CD14-positive monocyte (primary cell): ENCODE data around the gene STMN3. TPM values are rescaled to one million over a fixed set of nuclear protein-coding genes. Genes with fewer than 3 reads are reported as not detected.
A peak's percentile ranks its signal among the peaks of the same experiment; 100 is the strongest.

Source experiments
- DNase-seq, 3 donors: peaks; one replicate each; pipeline ENCODE4 v3.0.0-alpha.2; 2011 to 2022
- H2AFZ ChIP-seq: 2 replicates; pipeline ENCODE4 v1.6.0; 2012; ENCODE audit warnings: mild to moderate bottlenecking, low read depth, low read length, inconsistent platforms; ENCODE audit not compliant: insufficient read depth, poor library complexity, severe bottlenecking
- H3K27ac ChIP-seq, 2 donors: 1 replicate in 1 of 2; 2 replicates in 1 of 2; pipeline ENCODE4 v1.5.1; 2012 to 2013; ENCODE audit warnings: low read length in 2 of 2, control low read depth in 1 of 2, inconsistent platforms in 1 of 2, low read depth in 1 of 2, mild to moderate bottlenecking in 1 of 2
- H3K27me3 ChIP-seq, 2 donors: one replicate each; pipeline versions ENCODE4 v1.6.0 to v1.6.1; 2011 to 2013; ENCODE audit warnings: low read length in 2 of 2; ENCODE audit not compliant: control insufficient read depth in 2 of 2, insufficient read depth in 2 of 2
- H3K36me3 ChIP-seq, 2 donors: replicated peaks in 1 of 2; 1 replicate in 1 of 2; 2 replicates in 1 of 2; pipeline versions ENCODE4 v1.5.1 to v1.6.1; 2012 to 2013; ENCODE audit warnings: low read length in 2 of 2, control low read depth in 1 of 2, inconsistent platforms in 1 of 2, mild to moderate bottlenecking in 1 of 2; ENCODE audit not compliant: insufficient read depth in 2 of 2, control insufficient read depth in 1 of 2
- H3K4me1 ChIP-seq, 2 donors: 1 replicate in 1 of 2; 2 replicates in 1 of 2; pipeline versions ENCODE4 v1.5.1 to v1.6.1; 2012 to 2013; ENCODE audit warnings: low read length in 2 of 2, control low read depth in 1 of 2, inconsistent platforms in 1 of 2, mild to moderate bottlenecking in 1 of 2, moderate library complexity in 1 of 2; ENCODE audit not compliant: insufficient read depth in 2 of 2, control insufficient read depth in 1 of 2
- H3K4me2 ChIP-seq: replicated peaks from 2 replicates; pipeline ENCODE3; 2012; ENCODE audit warnings: low read length, moderate library complexity, mild to moderate bottlenecking; ENCODE audit not compliant: poor library complexity, severe bottlenecking; ENCODE audit errors: extremely low read depth
- H3K4me3 ChIP-seq, 3 experiments: fragments of 200-600 bp in 1 of 3; sonication (generic) in 1 of 3; replicated peaks in 1 of 3; 1 replicate in 2 of 3; 2 replicates in 1 of 3; pipeline ENCODE4 v1.5.1; 2011 to 2013; ENCODE audit warnings: low read length in 3 of 3, mild to moderate bottlenecking in 3 of 3, control low read depth in 2 of 3, low read depth in 2 of 3, inconsistent platforms in 1 of 3, moderate library complexity in 1 of 3
- H3K79me2 ChIP-seq: 2 replicates; pipeline ENCODE4 v1.6.0; 2012; ENCODE audit warnings: mild to moderate bottlenecking, control low read depth, inconsistent platforms, low read length, moderate library complexity; ENCODE audit not compliant: insufficient read depth
- H3K9ac ChIP-seq: 2 replicates; pipeline ENCODE4 v1.6.0; 2017; ENCODE audit warnings: low read length, mild to moderate bottlenecking; ENCODE audit not compliant: insufficient read depth, poor library complexity, severe bottlenecking
- H3K9me3 ChIP-seq, 2 donors: replicated peaks in 1 of 2; 1 replicate in 1 of 2; 2 replicates in 1 of 2; pipeline versions ENCODE4 v1.5.1 to v1.6.1; 2012 to 2013; ENCODE audit warnings: low read length in 2 of 2, control low read depth in 1 of 2; ENCODE audit not compliant: control insufficient read depth in 1 of 2, insufficient read depth in 1 of 2
- H4K20me1 ChIP-seq: 2 replicates; pipeline ENCODE4 v1.6.0; 2012; ENCODE audit warnings: mild to moderate bottlenecking, low read length, control low read depth, moderate library complexity; ENCODE audit not compliant: insufficient read depth
- H3K27ac Mint-ChIP-seq, 7 donors: one replicate each; pipeline ENCODE4 v1.8.0; 2020; ENCODE audit warnings: mild to moderate bottlenecking in 7 of 7, mixed read lengths in 7 of 7, moderate library complexity in 6 of 7, inconsistent platforms in 2 of 7
- H3K27me3 Mint-ChIP-seq, 3 donors: one replicate each; pipeline ENCODE4 v1.8.0; 2021 to 2022; ENCODE audit warnings: low read depth in 3 of 3, mild to moderate bottlenecking in 3 of 3, mixed read lengths in 3 of 3, moderate library complexity in 3 of 3, inconsistent platforms in 1 of 3
- H3K36me3 Mint-ChIP-seq, 2 donors: one replicate each; pipeline ENCODE4 v1.8.0; 2020; ENCODE audit warnings: mixed read lengths in 2 of 2, inconsistent platforms in 1 of 2, mild to moderate bottlenecking in 1 of 2
- H3K4me1 Mint-ChIP-seq: one replicate; pipeline ENCODE4 v1.8.0; 2020; ENCODE audit warnings: mild to moderate bottlenecking, mixed read lengths
- H3K4me3 Mint-ChIP-seq, 2 donors: one replicate each; pipeline ENCODE4 v1.8.0; 2020; ENCODE audit warnings: mild to moderate bottlenecking in 2 of 2, mixed read lengths in 2 of 2, moderate library complexity in 1 of 2
- H3K9me3 Mint-ChIP-seq, 7 donors: one replicate each; pipeline ENCODE4 v1.8.0; 2020 to 2022; ENCODE audit warnings: mixed read lengths in 7 of 7, mild to moderate bottlenecking in 6 of 7, moderate library complexity in 6 of 7, inconsistent platforms in 2 of 7
- CTCF ChIP-seq: fragments of 200-600 bp; IDR thresholded peaks from one replicate; pipeline ENCODE4 v1.8.0; 2022; ENCODE audit warnings: antibody characterized with exemption, mild to moderate bottlenecking
- WGBS: methylation state at CpG from one replicate; pipeline ENCODE4 v1.1.5; 2013; ENCODE audit warnings: missing lambda C conversion rate; ENCODE audit not compliant: insufficient coverage; 5-methylcytosine and 5-hydroxymethylcytosine counted together
- intact Hi-C, 2 donors: fragments of 100-400 bp; cut with micrococcal nuclease; formaldehyde crosslinking; loops; one replicate each; pipeline versions ENCODE4 v1.15.0 to v1.15.1; 2023
- polyA plus RNA-seq, 3 donors: library from polyadenylated mRNA; depleted of rRNA in 1 of 3; unstranded in 2 of 3; stranded (reverse) in 1 of 3; fragments of 300-500 nt in 2 of 3; fragments of >200 nt in 1 of 3; fragmentation: Illumina TruSeq in 2 of 3; gene quantifications; 1 replicate in 2 of 3; 2 replicates in 1 of 3; pipeline ENCODE4 v1.2.3, GENCODE V29; 2012 to 2021

STMN3 gene
- polyA plus RNA-seq, 3 donors = 0.10 to 8.1 (median 0.15) TPM

- H3K4me3 Mint-ChIP-seq = no peak overlapping the region
- no peak for TF ChIP-seq CTCF
- Histone ChIP-seq H3K36me3 (peaks cover 9 to 19% of the 10 kb centered on the region in 2 donors), H3K4me2 (no peak overlapping the region), H2AFZ (no peak overlapping the region), H3K27me3 (no peaks in the 10 kb centered on the region), H3K27ac (peak overlapping the region; percentile 54 to 87), H3K9ac (no peak overlapping the region), H3K9me3 (no peaks in the 10 kb centered on the region), H3K79me2 (peaks cover 19% of the 10 kb centered on the region), H3K4me1 (peaks cover 27 to 32% of the 10 kb centered on the region in 2 donors), H3K4me3 (no peak overlapping the region), H4K20me1 (peaks cover 8% of the 10 kb centered on the region)
- H3K36me3 Mint-ChIP-seq = peaks cover 29 to 44% of the 10 kb centered on the region in 2 donors
- H3K9me3 Mint-ChIP-seq = peaks cover under 1 to 9% (median 6%) of the 10 kb centered on the region in 7 donors
- peaks cover 1 to 4% (median 3%) of the 10 kb centered on the region in 3 donors for H3K27me3 Mint-ChIP-seq
- 93% methylated on average over 8 of the region's 10 CpGs for WGBS
- no peak for DNase-seq
- intact Hi-C loops = loop anchor here (2.0 to 5.0 kb wide), 2 partner anchors 34 to 43 kb away; no protein-coding TSS in a partner anchor
- peaks cover 43% of the 10 kb centered on the region for H3K4me1 Mint-ChIP-seq
- H3K27ac Mint-ChIP-seq = peak overlapping the region; percentile 88 to 96 (median 91)
Measured at GRCh38 chr20:63611646-63612045, 41.6 kb downstream of the STMN3 start.

- H3K4me3 Mint-ChIP-seq = no peak overlapping the region
- no peak overlapping the region for H3K27ac ChIP-seq
- H3K27ac Mint-ChIP-seq = peak overlapping the region in 3 of 7 donors; percentile 23 to 96 (median 35)
- no peak for TF ChIP-seq CTCF
- peaks cover 30 to 38% of the 10 kb centered on the region in 2 donors for H3K4me1 ChIP-seq
- peaks cover 3 to 14% of the 10 kb centered on the region in 2 donors for H3K36me3 ChIP-seq
- no peak overlapping the region for H3K9ac ChIP-seq
- no peak for DNase-seq
- H3K4me3 ChIP-seq = no peak overlapping the region
- H3K27me3 ChIP-seq = no peaks in the 10 kb centered on the region
- intact Hi-C loops = loop anchor here in 1 of 2 donors (5.0 kb wide), 1 partner anchor 34 kb away; no protein-coding TSS in a partner anchor
- H3K4me2 ChIP-seq = no peak overlapping the region
- WGBS = 88% methylated on average over 16 of the region's 17 CpGs
- peaks cover 46% of the 10 kb centered on the region for H3K4me1 Mint-ChIP-seq
- peaks cover 7% of the 10 kb centered on the region for H4K20me1 ChIP-seq
- H3K9me3 ChIP-seq = no peaks in the 10 kb centered on the region
- peaks cover 4 to 11% (median 7%) of the 10 kb centered on the region in 7 donors for H3K9me3 Mint-ChIP-seq
- peaks cover 22 to 37% of the 10 kb centered on the region in 2 donors for H3K36me3 Mint-ChIP-seq
- H3K79me2 ChIP-seq = peaks cover 19% of the 10 kb centered on the region
- no peak overlapping the region for H2AFZ ChIP-seq
- H3K27me3 Mint-ChIP-seq = peaks cover 1 to 4% (median 3%) of the 10 kb centered on the region in 3 donors
Measured at GRCh38 chr20:63610581-63611435, 42.4 kb downstream of the STMN3 start.
